Tibial artery (tissue), 4 donors: ENCODE data around the gene SLCO2A1.

Experiments
- DNase-seq, 2 donors: peaks; one replicate each; pipeline ENCODE4 v3.0.0-alpha.2; 2019
- H3K27ac ChIP-seq, 2 donors: fragments of 200-600 bp; sonication (generic) in 1 of 2; 1 replicate in 1 of 2; 2 replicates in 1 of 2; pipeline ENCODE4 v1.5.1; 2018 to 2019; ENCODE audit warnings: mild to moderate bottlenecking in 1 of 2
- H3K27me3 ChIP-seq, 2 donors: fragments of 200-600 bp; sonication (generic) in 1 of 2; one replicate each; pipeline versions ENCODE4 v1.5.1 to v1.6.0; 2016 to 2019
- H3K36me3 ChIP-seq, 3 donors: fragments of 200-600 bp; sonication (generic) in 2 of 3; one replicate each; pipeline ENCODE4 v1.5.1; 2016 to 2019; ENCODE audit warnings: mild to moderate bottlenecking in 2 of 3
- H3K4me1 ChIP-seq, 4 donors: fragments of 200-600 bp; sonication (generic) in 2 of 4; 1 replicate in 3 of 4; 2 replicates in 1 of 4; pipeline ENCODE4 v1.5.1; 2016 to 2019
- H3K4me3 ChIP-seq, 2 donors: fragments of 200-600 bp; sonication (generic) in 1 of 2; 1 replicate in 1 of 2; 2 replicates in 1 of 2; pipeline ENCODE4 v1.5.1; 2018 to 2019; ENCODE audit warnings: mild to moderate bottlenecking in 2 of 2
- H3K9me3 ChIP-seq, 3 donors: fragments of 200-600 bp; sonication (generic) in 1 of 3; one replicate each; pipeline ENCODE4 v1.5.1; 2016 to 2019
- CTCF ChIP-seq, 2 experiments: fragments of 200-600 bp in 1 of 2; fragments of 450-650 bp in 1 of 2; IDR thresholded peaks; one replicate each; pipeline ENCODE4 v1.5.1; 2017 to 2019; ENCODE audit warnings: antibody characterized with exemption in 2 of 2, mild to moderate bottlenecking in 1 of 2, moderate library complexity in 1 of 2
- intact Hi-C: fragments of 100-400 bp; cut with DNase I; formaldehyde crosslinking; loops from one replicate; pipeline ENCODE4 v1.15.0; 2023; ENCODE audit warnings: low total_unique reads

Gene SLCO2A1

GRCh38 chr3:133967992-133968892, 61.5 kb downstream of the SLCO2A1 start:
- no peak overlapping the region for H3K27ac ChIP-seq
- H3K4me1 ChIP-seq = no peaks in the 10 kb centered on the region
- intact Hi-C loops = no loop called here
- H3K4me3 ChIP-seq = no peak overlapping the region
- H3K27me3 ChIP-seq = no peaks in the 10 kb centered on the region
- no peaks in the 10 kb centered on the region for H3K9me3 ChIP-seq
- no peak for TF ChIP-seq CTCF (IDR thresholded peaks at IDR 0.05)
- H3K36me3 ChIP-seq = no peaks in the 10 kb centered on the region
- peak in 1 of 2 donors; percentile 9 for DNase-seq

GRCh38 chr3:133966954-133967353, 62.8 kb downstream of the SLCO2A1 start:
- intact Hi-C loops = no loop called here
- H3K9me3 ChIP-seq = no peaks in the 10 kb centered on the region
- TF ChIP-seq CTCF (IDR thresholded peaks at IDR 0.05) = no peak
- no peaks in the 10 kb centered on the region for H3K4me1 ChIP-seq
- no peak for DNase-seq
- H3K36me3 ChIP-seq = no peaks in the 10 kb centered on the region
- no peak overlapping the region for H3K27ac ChIP-seq
- H3K27me3 ChIP-seq = no peaks in the 10 kb centered on the region
- no peak overlapping the region for H3K4me3 ChIP-seq

- Histone ChIP-seq H3K4me3 (no peak overlapping the region), H3K4me1 (no peaks in the 10 kb centered on the region), H3K27ac (no peak overlapping the region), H3K9me3 (no peaks in the 10 kb centered on the region), H3K36me3 (no peaks in the 10 kb centered on the region), H3K27me3 (no peaks in the 10 kb centered on the region)
- no peak for TF ChIP-seq CTCF (IDR thresholded peaks at IDR 0.05)
- DNase-seq = peak in 1 of 2 donors; percentile 17
- intact Hi-C loops = no loop called here
Observed at GRCh38 chr3:133965906-133966305, 63.8 kb downstream of the SLCO2A1 start.

GRCh38 chr3:133965013-133965570, 64.6 kb downstream of the SLCO2A1 start:
- intact Hi-C loops = no loop called here
- no peaks in the 10 kb centered on the region for H3K4me1 ChIP-seq
- no peaks in the 10 kb centered on the region for H3K9me3 ChIP-seq
- no peak overlapping the region for H3K4me3 ChIP-seq
- H3K27ac ChIP-seq = no peak overlapping the region
- H3K36me3 ChIP-seq = no peaks in the 10 kb centered on the region
- no peaks in the 10 kb centered on the region for H3K27me3 ChIP-seq
- no peak for TF ChIP-seq CTCF (IDR thresholded peaks at IDR 0.05)
- peak in 1 of 2 donors; percentile 11 for DNase-seq

GRCh38 chr3:133964547-133964946, 65.2 kb downstream of the SLCO2A1 start:
- H3K9me3 ChIP-seq = no peaks in the 10 kb centered on the region
- no peaks in the 10 kb centered on the region for H3K27me3 ChIP-seq
- no peak for TF ChIP-seq CTCF (IDR thresholded peaks at IDR 0.05)
- no peak overlapping the region for H3K4me3 ChIP-seq
- H3K27ac ChIP-seq = no peak overlapping the region
- no peak for DNase-seq
- H3K36me3 ChIP-seq = no peaks in the 10 kb centered on the region
- H3K4me1 ChIP-seq = no peaks in the 10 kb centered on the region
- intact Hi-C loops = no loop called here
